Midbrain (tissue), 1 donor: Measurements from ENCODE around the gene ARHGAP42.
A peak's percentile ranks its signal among the peaks of the same experiment; 100 is the strongest.

Source experiments
- DNase-seq: peaks from one replicate; lab custom pipeline; 2025; lab: John Stamatoyannopoulos, UW

Gene ARHGAP42

DNA sequence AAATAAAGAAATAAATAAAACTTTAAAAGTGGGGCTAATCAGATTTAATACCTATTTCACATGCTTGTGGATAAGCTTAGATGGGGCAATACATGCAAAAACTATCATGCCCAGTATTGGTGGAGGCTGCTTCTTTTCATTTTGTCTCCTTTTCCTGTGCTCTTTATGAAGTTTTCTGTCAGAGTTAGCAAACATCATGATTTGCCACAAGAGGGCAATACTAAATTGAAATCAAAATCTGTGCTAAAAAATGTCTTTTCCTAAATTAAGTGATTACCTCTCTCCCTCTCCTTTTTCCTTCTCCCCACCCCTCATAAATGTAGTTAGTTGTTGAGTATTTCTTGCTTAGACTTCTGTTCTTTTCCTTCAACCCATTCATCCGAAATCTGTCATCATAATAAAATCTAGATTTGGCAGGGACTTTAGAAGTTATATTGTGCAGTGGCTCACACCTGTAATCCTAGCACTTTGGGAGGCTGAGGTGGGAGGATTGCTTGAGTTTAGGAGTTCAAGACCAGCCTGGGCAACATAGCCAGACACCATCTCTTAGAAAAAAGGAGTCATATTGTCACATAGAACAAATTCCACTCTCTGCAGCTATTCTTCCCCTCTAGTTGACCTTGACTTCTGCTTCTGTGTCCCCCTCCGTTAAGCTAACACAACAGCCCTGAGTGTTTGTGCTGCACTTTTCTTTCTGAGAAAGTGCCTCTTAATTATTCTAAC is 4.7 kb upstream of the ARHGAP42 start:
- DNase-seq, result peak; percentile 21

DNA sequence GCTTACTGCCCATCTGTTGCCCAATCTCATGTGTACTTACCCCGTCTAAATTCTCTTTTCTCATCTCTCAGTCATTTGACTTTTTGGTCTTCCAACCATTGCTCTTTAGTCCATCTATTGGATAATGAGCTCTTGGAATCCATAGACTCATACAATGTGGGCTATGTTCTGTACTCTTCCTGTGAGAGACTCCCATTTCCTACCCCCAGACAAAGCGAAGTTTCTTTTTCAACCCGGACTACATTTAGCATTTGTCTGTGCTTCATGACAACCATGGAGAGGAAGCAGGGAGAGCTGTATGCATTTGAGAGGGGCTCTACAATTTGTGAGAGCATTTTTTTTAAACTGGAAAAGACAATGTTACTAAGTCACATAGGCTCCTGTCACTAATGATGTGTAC is 4.0 kb upstream of the ARHGAP42 start:
- DNase-seq, result no peak

DNA sequence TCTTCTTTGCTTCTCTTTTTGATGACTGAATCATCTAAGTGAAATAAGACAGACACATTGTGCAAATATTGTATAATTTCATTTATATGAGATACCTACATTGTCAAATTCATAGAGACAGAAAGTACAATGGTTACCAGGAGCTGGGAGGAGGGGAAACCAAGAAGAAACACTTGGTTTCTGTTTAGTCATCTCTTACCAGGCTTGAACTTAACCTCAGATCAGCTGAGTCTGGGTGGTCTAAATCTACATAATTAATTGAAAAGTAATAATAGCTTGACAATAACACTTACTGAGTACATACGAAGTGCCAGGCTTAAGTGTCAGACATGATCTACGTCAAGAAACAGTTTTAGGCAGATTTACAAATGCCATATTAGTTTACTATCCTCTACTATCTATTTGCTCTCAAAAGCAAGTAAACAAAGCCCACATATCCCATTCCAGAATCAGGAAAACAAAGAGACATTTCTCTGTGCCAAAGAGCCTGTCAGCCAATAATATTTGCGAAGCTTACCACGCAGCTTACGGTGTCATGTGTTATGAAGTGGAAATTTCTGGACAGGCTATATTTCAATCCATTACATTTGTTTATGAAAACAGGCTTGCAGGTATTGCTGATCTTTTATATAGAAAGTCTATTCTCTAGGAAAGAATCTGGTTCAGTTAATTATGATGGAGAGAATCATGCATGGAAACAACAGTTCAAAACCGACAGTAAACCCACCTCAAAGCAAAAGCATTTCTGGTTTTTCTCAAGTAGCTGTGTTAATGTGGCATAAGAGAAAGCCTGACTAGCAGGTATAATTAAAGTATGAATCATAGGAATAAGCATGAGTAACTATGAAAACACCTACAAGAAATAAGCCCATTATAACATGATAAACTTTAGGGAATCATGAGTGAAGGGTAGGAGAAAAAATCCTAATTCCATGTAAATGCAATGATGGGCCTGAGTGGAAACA is 2.7 kb upstream of the ARHGAP42 start:
- DNase-seq, result no peak

DNA sequence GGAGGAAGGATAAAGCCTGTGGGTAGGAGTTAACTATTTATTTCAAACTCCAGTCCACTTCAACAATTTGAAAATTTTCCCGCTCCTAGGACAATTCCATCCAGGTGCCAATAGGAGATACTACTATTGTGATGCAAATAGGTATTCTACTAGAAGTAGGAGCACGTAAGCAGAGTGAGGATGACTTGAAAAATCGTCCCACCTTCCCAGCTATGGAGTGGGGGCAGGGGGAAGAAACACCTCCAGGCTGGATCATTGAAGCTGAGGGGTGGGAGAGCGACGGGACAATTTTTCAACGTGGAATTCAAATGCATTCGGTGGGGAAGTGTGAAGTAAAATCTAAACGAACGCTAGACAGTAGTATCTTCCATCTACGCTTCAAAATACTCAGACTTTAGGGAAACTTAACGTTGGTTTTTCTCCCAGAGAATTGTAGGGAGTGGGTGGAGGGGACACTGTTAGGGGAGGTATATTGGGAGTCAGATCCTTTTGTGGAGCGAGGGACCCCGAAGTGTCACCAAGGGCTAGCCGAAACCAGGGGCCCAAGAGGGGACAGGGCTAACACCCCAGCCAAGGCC is 523 bp upstream of the ARHGAP42 start:
- no peak for DNase-seq

DNA sequence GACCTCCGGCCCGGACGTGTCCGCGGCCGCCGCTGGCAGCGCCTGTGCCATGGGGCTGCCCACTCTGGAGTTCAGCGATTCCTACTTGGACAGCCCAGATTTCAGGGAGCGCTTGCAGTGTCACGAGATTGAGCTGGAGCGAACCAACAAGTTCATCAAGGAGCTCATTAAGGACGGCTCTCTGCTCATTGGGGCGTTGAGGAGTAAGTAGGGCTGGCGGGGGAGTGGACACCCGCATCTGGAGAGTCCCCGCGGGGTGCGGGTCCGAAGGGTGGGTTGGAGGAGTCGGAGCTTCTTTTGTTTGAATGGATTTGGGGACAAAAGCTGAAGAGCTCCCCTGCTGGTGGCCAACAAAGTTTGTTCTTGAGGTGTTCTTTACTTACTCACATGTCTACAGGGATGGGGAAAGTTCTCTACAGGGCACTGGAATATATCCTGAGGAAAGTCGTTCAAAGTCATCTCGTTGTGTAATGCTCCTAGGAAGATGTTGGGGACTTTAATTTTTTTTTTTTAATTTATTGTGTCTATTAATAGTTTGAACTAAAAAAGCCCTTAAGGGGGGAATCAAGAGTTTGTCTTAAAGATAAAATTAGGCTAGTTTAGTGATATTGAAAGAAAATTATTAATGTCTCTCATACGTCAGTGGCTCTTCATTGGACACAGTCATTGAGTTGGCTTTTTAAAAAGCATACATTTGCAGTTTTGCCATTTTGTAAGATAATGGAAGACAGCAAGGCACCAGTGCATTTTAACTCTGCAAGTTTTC is 725 bp downstream of the ARHGAP42 start:
- DNase-seq, result peak; percentile 51

DNA sequence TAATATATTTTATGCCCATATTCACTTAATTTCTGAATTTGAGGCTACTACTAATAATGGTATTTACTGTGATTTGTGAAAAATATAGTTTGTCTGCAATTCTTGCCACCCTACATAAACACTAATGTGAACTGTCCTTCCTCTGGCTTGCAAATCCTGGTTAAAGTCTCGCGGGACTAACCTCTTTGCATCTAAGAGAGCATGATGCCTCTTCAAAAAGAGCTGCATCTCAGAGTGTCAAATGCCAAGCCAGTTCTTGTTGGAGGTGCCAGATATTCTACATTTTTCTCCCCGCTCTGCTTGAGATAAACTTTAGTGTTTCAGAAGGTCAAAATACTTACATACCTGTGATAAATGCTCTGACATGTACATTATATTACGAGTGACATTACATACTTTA is 2.1 kb downstream of the ARHGAP42 start:
- DNase-seq, result no peak

DNA sequence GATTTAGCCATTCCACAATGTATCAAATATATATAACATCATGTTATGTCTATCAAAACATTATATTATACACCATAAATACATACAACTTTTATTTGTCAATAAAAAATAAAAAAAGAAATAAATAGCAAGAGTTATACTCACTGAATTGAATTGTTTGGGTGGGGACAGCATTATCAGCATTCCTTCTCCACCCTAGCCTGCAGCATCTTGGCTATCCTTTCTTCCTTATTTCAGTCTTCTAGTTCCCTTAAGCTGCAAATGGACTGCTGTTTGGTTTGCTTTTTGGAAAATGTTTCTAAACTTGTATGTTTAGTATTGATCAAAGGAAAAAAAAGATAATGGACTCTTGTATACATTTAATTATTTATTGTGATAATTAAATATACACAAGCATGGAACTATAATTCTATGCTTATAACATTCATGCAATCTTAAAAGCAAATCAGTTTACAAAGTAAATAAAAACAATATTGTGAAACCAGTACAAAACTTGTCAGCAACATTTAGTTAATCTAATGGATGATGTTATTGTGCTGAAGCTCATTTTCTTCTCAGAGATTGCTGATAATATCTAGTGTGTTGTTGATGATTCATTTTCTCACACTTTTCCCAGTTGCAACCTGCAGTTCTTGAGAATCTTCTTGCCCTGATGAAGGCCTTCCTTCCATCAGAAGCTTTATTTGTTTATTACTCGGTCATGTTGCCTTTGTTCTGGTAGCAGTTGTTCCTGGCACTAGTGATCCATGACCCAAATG is 5.0 kb downstream of the ARHGAP42 start:
- DNase-seq, result no peak

DNA sequence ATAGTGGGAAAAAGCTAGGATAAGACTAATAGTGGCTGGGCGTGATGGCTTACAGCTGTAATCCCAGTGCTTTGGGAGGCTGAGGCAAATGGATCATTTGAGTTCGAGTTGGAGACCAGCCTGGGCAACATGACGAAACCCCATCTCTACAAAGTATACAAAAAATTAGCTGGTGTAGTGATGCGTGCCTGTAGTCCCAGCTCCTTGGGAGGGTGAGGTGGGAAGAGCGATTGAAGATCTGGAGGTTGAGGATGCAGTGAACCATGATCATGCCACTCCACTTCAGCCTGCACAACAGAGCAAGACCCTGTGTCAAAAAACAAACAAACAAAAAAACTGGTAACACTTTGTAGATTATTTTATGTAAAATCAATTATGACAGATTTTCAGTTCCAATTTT is 8.8 kb downstream of the ARHGAP42 start:
- DNase-seq, result no peak

DNA sequence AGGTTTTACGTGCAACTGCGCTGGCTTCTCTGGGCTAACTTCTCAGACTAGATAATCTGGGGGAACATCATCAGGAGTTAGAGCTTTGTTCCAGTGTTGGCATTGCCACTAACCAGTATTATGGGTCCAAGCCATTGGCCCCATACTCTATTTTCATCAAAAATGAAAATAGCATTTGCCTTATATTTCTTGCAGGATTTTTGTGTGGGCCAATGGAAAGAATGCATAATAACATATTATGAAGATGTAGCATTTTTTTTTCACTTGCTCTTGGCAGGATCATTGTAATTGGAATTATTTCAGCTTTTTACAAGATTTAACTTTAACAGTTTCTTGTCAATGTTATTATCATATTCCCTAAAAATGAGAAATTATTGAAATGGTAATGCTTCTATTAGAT is 16.1 kb downstream of the ARHGAP42 start:
- no peak for DNase-seq

DNA sequence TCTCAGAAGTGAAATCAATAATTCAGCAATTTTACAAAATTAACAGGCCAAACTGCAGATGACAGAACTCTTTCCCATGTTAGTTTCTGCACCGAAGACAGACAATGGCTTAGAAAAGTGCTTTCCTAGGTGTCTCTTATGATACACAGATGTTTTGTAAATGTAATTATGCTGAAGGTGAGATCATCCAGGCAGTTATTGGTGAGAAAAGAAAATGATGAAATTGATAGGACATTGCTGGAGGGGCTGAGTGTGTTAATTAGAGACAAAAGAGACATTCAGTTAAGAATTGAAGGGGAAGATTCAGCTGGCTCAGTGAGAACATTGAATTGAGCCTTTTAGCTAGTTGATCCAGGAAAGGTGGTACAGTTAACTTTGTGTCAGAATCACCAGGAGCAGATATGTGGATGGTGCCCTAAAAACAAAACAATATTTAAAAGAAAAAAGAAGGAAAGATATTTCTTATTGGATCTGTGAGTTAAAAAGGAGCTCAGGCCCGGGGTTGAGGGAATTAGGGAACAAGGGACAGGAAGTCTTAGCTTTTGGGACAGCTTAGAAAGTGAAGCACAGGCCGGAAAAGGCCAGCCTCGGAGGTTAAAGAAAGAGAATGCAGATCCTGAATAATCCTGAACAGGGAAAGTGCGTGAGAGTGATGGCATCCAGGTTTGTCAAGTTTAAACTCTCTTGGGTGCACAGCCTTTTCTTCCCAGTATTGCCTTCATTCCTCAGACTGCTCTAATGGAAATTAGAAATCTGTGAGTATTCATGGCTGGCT is 16.9 kb downstream of the ARHGAP42 start:
- DNase-seq, result no peak

DNA sequence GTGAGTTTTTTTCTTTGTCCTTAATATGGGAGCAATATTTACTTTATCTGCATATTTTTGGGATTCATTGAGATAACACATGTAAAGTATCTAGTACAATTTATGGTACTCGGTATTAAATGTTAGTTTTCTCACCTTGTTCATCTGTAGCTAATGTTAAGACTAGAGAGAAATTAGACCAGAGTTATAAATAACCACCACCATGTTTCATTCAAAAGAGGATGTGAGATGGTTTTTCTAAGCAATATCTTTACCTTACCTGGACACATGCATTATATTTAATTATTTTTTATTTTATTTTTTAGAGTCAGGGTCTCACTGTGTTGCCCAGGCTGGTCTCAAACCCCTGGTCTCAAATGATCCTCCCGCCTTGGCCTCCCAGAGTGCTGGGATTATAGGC is 18.4 kb downstream of the ARHGAP42 start:
- DNase-seq, result no peak

DNA sequence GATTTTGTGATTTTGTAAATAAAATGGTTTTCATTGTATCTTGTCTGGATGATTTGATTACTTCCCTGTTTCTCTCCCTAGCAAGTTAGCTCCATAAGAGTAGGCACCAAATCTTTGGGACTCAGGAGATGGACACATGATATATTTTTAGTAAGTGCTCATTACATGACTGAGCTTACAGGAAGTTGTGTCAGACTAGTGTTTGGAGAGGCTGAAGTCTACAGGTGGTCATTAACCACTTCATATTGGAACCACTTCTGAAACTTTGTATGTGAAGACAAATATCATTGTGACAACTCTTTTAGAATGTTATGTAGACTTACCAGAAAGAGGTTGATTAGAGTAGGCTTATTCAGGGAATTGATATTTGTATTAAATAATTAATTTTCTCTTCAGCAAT is 19.1 kb downstream of the ARHGAP42 start:
- DNase-seq, result no peak

DNA sequence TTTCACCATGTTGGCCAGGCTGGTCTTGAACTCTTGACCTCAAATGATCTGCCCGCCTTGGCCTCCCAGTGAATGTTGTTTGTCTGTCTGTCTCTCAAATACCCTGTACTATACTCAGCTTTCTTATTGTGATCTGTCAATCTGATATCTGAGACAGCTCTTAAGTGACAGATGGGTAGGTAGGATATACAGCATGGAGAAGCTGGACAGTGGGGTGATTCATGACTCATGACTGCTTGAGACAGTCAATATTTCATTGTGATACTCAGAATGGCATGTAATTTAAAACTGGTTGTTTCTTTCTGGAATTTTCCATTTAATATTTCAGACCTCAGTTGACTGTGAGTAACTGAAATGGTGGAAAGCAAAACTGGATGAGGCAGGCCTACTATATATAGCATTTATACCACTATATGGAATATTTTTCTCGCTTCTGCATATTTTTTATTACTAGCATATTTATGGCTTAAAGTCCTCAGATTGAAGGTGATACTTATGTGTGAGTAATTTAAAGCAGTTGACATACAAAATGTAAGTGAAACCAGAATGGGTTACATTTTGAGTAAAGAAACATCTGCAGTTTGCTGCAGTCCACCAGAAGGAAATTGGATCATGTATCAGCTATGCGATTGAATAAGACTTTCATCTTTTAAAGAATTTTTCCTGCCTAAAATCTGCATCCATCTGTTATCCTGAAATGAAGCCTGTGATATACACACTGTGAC is 22.3 kb downstream of the ARHGAP42 start:
- no peak for DNase-seq

DNA sequence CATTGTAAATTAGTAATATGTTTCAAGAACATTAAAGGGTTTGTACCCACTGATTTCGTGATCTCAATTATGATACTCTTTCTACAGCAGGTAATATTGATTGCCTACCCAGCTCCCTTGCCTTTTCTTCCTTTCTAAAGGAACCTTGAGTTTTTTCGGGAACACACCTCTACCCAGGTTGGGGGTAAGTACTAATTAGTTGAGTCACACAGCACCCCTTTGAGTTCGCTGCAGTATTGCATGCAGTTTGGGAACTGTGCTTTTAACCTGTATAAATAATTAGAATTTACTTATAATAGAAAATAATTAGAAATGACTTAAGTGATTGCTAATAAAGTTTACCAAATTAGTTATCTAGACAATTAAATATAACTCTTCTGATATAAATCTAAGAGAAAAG is 24.9 kb downstream of the ARHGAP42 start:
- DNase-seq, result no peak

DNA sequence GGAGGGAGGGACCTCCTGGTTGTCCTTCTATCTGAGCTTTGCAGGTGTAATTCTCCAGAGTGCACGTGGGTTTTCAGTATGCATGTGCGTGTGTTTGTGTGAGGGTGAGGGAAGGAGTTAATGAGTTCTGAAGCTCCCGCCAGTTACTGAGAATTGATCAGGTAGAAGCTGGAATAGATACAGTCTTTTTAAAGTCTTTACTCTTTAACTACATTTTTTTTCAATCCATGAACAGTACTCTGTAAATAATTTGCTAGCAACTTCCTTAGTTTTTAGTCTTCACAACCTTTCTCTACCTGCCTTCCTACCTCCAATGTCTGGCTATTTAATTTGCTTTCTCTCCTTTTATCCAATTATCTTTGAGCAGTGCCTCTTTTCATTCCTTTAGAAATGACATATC is 25.5 kb downstream of the ARHGAP42 start:
- DNase-seq, result no peak

DNA sequence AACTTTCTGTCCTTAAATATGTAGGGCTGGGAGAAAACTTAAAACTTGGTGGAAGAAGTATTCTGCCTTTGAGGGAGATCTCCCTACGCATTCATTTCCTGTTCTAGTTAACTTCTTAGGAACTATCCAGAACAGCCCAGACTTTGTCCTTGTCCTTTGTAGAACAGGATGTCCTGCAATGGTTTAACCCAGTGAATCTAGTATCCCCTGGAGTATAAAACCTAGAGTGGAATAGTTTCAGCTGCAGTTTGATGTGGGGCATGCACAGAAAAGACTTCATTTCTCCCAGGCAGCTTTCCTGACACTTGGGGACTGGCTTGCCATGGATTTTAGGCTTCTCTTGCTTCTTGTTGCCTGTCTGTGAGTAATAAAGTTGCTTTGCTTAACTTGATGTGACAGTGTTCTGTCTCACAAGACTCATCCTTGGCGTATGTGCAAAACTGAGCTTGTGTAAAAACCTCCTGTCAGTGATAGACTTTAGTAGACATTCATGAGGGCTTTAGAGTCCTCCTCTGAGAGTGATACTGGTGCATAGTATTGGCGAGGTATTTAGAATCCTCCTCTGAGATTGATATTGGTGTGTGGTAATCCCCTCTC is 28.2 kb downstream of the ARHGAP42 start:
- no peak for DNase-seq

DNA sequence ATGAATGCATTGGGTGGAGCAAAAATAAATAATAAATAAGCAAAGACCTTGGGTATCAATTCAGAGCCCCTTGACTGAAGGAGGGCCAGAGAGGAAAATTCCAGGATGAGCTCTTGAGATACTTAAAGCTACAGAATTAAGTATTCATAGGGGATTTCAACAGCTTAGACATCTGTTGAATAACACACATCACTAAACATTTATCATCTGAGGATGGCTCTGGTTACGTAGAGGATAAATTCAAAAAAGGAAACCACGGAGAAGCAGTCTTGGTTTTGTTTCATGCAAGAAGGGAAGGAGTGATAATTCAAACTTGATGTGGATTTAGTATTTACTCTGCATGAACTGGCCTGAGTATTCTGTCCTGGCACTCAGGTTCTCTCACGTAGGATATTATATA is 29.8 kb downstream of the ARHGAP42 start:
- DNase-seq, result no peak

DNA sequence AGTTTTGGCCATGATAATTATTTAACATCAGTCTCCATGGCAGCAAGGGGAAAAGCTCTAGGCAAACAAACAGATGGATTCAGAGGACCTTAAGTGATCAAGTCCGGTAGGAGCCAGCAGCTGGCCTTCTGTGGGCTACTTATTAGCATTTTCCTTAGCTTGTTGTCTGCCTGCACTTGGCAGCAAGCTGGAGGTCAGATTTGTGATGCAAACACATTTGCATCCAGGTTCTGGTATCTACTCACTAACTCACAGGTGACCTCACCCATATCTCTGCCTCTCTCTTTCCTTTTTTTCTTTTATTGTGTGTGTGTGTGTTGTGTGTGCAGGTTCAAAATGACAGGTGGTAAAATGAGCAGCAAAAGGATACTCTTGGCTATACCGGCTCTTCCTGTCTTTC is 32.3 kb downstream of the ARHGAP42 start:
- DNase-seq, result no peak

DNA sequence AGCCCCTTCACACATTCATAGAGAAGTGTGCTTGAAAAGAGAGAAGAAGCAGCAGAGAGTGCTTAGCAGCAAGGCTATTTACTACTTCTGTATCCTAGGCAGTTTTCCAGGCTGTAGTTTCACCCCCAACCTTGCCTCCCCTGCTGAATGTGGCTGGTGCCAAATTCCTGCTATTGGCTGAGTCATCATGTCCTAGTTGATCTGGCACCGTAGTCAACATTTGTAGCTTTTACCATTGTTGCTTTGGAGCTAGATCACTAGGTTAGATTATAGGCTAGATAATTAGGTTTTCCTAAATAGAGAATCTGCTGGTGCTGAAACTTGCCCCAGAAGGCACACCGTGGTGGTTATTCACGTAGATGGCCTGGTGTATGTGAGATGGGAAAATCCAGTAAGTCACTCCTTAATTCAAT is 32.7 kb downstream of the ARHGAP42 start:
- DNase-seq, result peak; percentile 22

DNA sequence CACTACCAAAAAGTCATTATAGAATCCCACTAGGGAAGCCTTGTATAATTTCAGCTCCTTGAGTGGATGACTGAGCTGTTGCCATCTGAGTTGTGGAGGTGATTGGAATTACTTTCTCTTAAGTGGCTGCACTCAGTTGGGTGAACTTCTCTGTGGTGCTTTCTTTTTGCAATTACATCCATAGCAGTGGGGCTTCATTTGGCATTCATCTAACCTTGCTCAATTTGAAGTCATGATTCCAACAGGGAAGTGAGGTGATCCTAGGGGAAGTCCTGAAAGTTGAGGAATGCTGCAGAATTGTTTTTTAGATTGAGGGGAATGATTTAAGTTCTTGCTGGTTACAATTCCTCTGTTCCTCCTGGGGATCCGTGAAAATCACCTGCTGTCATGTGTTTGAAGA is 39.6 kb downstream of the ARHGAP42 start:
- no peak for DNase-seq
